Measurements from ENCODE around the gene SRC. TPM values are rescaled to one million over a fixed set of nuclear protein-coding genes. Genes with fewer than 3 reads are reported as not detected.

SRC gene
- total and polyA plus RNA-seq, 10 donors, result 7.0 to 68.0 (median 31.2) TPM

GRCh38 chr20:37315021-37315451 is 30.9 kb upstream of the SRC start:
- Histone ChIP-seq H3K4me3 (no peak overlapping the region), H3K9me3 (no peaks in the 10 kb centered on the region), H3K27me3 (replicated peaks in 1 of 7) (no peaks in the 10 kb centered on the region), H3K27ac (peak overlapping the region; percentile 13 to 81 (median 70)), H3K36me3 (peaks cover 0 to 92% (median 23%) of the 10 kb centered on the region in 6 donors), H3K4me1 (peaks cover 14 to 65% (median 34%) of the 10 kb centered on the region in 6 donors)
- WGBS, 5 donors, result 60 to 93% (median 80%) methylated on average over 11 to 12 of the region's 12 CpGs
- no peak for DNase-seq
- TF ChIP-seq CTCF (IDR thresholded peaks at IDR 0.05 in 8 of 11, conservative IDR thresholded peaks at IDR 0.05 in 3 of 11) (no peak), POLR2A (IDR thresholded peaks at IDR 0.05) (no peak), POLR2AphosphoS5 (IDR thresholded peaks at IDR 0.05) (peak; percentile 7 to 24 (median 15))
- intact Hi-C loops (cut with DNase I; ENCODE audit: low total_unique reads), result no loop called here

GRCh38 chr20:37315452-37316110 is 30.4 kb upstream of the SRC start:
- H3K4me3 ChIP-seq, result peak overlapping the region in 1 of 8 donors; percentile 19
- peak overlapping the region; percentile 13 to 81 (median 70) for H3K27ac ChIP-seq
- H3K9me3 ChIP-seq, result no peaks in the 10 kb centered on the region
- H3K4me1 ChIP-seq, result peaks cover 14 to 65% (median 34%) of the 10 kb centered on the region in 6 donors
- H3K27me3 ChIP-seq (replicated peaks in 1 of 7), result no peaks in the 10 kb centered on the region
- WGBS, 5 donors, result 51 to 74% (median 58%) methylated on average over 11 to 13 of the region's 13 CpGs
- H3K36me3 ChIP-seq, result peaks cover 0 to 86% (median 17%) of the 10 kb centered on the region in 6 donors
- intact Hi-C loops (cut with DNase I; ENCODE audit: low total_unique reads), result no loop called here
- DNase-seq, result no peak
- TF ChIP-seq POLR2AphosphoS5 (IDR thresholded peaks at IDR 0.05) (peak in 2 of 3 donors; percentile 13 to 23), CTCF (IDR thresholded peaks at IDR 0.05 in 8 of 11, conservative IDR thresholded peaks at IDR 0.05 in 3 of 11) (no peak)

GRCh38 chr20:37316116-37316774 is 29.7 kb upstream of the SRC start:
- H3K27ac ChIP-seq, result peak overlapping the region; percentile 13 to 81 (median 70)
- 43 to 53% (median 45%) methylated on average over 14 to 15 of the region's 15 CpGs for WGBS, 5 donors

More at GRCh38 chr20:37316116-37316774, 29.7 kb upstream of the SRC start:
- Histone ChIP-seq H3K27me3 (replicated peaks in 1 of 7) (no peaks in the 10 kb centered on the region), H3K36me3 (peaks cover 0 to 80% (median 15%) of the 10 kb centered on the region in 6 donors), H3K4me3 (peak overlapping the region in 1 of 8 donors; percentile 19), H3K9me3 (no peaks in the 10 kb centered on the region), H3K4me1 (peaks cover 14 to 65% (median 34%) of the 10 kb centered on the region in 6 donors)
- DNase-seq, result peak; percentile 83
- TF ChIP-seq CTCF (IDR thresholded peaks at IDR 0.05 in 8 of 11, conservative IDR thresholded peaks at IDR 0.05 in 3 of 11) (no peak), POLR2AphosphoS5 (IDR thresholded peaks at IDR 0.05) (no peak), POLR2A (IDR thresholded peaks at IDR 0.05) (no peak)
- intact Hi-C loops (cut with DNase I; ENCODE audit: low total_unique reads), result no loop called here
